ENCODE results near the gene NR2F2.

DNA sequence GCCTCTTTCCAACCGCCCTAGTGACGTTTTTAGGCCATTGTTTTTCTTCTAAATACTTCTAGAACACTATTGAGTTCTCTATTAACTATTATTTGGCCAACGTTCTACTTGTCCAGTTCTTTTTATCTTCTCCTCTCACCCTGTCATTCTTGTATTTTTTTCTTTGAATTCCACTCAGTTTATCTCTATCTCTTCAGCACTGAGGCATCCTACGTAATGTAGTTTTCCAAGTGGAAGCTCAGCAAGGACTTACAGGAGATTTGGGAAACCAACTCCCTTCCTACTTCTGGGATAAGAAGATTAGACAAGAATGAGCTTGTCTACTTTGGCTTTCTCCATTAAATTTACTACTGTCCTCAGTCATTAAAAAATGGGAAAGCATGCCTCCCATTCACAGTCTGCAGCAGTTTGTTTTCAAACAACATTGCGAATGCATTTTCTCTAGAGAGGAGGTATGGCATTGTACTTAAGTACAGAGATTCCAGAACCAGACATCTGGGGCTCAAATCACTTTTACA lies 21.3 kb upstream of the NR2F2 start:
- TF ChIP-seq, protein P1, sequence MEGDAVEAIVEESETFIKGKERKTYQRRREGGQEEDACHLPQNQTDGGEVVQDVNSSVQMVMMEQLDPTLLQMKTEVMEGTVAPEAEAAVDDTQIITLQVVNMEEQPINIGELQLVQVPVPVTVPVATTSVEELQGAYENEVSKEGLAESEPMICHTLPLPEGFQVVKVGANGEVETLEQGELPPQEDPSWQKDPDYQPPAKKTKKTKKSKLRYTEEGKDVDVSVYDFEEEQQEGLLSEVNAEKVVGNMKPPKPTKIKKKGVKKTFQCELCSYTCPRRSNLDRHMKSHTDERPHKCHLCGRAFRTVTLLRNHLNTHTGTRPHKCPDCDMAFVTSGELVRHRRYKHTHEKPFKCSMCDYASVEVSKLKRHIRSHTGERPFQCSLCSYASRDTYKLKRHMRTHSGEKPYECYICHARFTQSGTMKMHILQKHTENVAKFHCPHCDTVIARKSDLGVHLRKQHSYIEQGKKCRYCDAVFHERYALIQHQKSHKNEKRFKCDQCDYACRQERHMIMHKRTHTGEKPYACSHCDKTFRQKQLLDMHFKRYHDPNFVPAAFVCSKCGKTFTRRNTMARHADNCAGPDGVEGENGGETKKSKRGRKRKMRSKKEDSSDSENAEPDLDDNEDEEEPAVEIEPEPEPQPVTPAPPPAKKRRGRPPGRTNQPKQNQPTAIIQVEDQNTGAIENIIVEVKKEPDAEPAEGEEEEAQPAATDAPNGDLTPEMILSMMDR (conservative IDR thresholded peaks at IDR 0.05), result no peak
- no peak for TF ChIP-seq EZH2 (IDR thresholded peaks at IDR 0.05; ENCODE audit: low read depth)
